VCaP (cell line): Measurements from ENCODE around the gene TIGD7.

Experiments
- H3K27ac ChIP-seq: fragments of 450-650 bp; 2 replicates; pipeline ENCODE4 v1.5.1; 2017
- TF ChIP-seq, protein P1 (sequence below): fragments of 450-650 bp; conservative IDR thresholded peaks from 2 replicates; pipeline ENCODE4 v1.5.1; 2017; ENCODE audit warnings: mild to moderate bottlenecking, moderate library complexity

The TIGD7 gene, protein sequence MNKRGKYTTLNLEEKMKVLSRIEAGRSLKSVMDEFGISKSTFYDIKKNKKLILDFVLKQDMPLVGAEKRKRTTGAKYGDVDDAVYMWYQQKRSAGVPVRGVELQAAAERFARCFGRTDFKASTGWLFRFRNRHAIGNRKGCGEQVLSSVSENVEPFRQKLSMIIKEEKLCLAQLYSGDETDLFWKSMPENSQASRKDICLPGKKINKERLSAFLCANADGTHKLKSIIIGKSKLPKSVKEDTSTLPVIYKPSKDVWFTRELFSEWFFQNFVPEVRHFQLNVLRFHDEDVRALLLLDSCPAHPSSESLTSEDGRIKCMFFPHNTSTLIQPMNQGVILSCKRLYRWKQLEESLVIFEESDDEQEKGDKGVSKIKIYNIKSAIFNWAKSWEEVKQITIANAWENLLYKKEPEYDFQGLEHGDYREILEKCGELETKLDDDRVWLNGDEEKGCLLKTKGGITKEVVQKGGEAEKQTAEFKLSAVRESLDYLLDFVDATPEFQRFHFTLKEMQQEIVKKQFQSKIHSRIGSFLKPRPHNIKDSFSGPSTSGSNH

DNA sequence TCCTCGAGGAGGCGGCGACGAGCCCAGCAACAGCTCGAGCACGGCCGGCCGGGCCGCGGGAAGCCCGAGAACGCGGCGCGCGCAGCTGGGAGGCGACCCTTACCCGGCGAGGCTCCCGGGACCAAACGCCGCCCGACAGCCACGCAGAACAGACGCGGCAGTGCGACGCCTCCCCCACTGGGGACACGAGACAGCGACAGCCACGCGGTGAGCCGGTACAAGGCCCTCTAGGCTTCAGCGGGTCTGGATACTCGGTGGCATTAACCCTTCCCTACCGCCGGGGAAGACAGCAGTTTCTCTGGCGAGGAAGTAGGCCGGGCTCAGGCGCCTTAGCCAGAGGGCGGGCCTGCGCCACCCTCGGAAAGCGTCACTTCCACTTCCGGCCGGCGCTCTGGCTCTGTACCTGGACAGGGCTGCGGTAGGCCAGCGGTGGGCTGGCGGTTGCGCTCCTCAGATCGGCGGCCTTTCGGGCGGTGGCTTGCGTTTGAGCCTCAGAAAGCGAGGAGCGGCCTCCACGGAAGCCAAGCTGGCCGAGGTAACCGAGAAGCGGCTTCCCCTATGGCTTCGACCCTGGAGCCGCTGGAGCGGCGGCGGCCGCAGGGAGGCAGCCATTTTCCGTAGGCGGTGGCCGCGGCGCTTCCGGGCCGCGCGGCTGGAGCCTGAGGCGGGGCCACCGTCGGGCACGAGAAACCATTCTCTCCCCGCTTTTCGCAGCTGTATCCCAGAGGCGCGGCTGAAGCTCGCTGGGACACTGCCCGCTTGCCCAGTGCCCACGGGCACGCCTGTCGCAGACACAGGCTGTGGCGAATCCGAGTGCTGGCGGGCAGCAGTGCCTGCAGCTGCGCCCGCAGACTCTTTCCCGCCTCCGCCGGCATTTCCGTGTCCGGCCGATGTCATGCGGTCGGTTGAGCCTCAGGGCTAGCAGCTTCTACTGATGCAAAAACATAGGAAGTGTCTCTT, at the start of gene TIGD7, which contains the start of gene ZNF75A:
Gene TIGD7 (minus strand): TSS at position 322 of the 960 bp plus-strand sequence. CDS start 4,816 bp downstream, outside the sequence.
Gene ZNF75A (plus strand): TSS at position 389 of the 960 bp plus-strand sequence. CDS start 2,932 bp downstream, outside the sequence.
- peak within 1 kb of the TSS; percentile 87 for H3K27ac ChIP-seq
- TF ChIP-seq, protein P1, sequence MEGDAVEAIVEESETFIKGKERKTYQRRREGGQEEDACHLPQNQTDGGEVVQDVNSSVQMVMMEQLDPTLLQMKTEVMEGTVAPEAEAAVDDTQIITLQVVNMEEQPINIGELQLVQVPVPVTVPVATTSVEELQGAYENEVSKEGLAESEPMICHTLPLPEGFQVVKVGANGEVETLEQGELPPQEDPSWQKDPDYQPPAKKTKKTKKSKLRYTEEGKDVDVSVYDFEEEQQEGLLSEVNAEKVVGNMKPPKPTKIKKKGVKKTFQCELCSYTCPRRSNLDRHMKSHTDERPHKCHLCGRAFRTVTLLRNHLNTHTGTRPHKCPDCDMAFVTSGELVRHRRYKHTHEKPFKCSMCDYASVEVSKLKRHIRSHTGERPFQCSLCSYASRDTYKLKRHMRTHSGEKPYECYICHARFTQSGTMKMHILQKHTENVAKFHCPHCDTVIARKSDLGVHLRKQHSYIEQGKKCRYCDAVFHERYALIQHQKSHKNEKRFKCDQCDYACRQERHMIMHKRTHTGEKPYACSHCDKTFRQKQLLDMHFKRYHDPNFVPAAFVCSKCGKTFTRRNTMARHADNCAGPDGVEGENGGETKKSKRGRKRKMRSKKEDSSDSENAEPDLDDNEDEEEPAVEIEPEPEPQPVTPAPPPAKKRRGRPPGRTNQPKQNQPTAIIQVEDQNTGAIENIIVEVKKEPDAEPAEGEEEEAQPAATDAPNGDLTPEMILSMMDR, result 0 out of 2 replicates have a peak, but pooled peaks have one; percentile 7

DNA sequence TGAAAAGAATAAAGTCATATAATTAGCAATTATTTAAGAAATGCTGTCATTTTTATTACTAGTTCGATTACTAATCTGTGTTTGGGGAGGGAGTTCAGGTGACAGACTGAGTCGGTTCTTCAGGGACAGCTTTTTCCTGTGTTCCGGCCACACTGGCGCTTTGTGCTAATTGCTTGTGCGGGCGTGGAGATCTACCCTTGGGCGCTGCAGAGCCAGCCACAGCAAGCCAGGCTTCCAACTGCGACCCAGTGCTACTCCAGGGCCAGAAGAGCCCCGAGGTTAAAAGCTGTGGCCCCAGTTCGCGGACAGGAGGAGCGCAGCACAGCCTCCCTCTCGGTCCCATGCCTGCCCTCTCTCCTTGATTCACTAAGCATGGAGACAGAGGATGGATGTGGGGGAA, 43.9 kb upstream of the TIGD7 start:
- no peak overlapping the region for H3K27ac ChIP-seq
- TF ChIP-seq, protein P1, result no peak

DNA sequence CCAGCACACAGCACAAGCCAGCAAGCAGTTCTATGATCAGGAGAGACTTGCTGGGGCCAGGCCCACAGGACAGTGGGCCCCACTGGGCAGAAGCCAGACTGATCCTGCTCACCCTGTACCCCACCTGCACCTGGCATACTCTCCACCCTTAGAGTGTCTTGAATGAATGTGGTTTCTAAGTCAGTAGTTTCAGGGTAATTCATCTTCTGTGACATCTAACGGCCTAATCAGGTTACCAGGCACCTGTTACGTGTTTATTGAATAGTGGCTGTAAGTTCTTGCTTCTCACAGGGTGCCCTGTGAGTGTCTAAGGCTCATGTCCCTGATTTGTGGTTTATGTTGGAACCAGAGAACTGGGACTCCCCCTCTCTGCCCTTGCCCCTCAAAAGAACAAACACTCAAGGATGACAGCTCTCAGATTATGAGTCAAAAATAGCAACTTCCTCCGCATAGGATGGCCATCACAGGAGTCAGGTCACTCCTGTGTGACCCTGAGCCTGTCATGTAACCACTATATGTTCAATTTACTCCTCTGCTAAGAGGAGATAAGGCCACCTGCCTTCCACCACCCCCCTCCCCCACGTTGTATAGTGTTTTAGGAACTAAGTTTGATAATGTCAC, 43.4 kb upstream of the TIGD7 start:
- TF ChIP-seq, protein P1, result no peak

DNA sequence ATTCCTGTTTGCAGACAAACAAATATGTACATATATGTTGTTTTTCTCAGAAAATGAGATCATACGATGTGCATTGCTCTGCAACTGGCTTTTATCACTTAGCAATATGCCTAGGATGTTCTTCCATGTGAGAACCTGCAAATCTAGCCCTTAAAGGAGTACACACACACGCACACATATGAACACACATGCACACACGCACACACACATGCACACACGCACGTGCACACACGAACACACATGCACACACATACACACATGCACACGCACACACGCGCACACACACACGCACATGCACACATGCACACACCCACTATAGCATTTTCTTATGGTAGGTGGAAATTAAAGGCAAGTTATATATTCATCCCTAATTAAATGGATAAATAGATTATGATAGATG, 42.4 kb upstream of the TIGD7 start:
- TF ChIP-seq, protein P1, result no peak
- no peak overlapping the region for H3K27ac ChIP-seq

More for the DNA sequence above, 43.4 kb upstream of the TIGD7 start:
- H3K27ac ChIP-seq, result no peak overlapping the region

DNA sequence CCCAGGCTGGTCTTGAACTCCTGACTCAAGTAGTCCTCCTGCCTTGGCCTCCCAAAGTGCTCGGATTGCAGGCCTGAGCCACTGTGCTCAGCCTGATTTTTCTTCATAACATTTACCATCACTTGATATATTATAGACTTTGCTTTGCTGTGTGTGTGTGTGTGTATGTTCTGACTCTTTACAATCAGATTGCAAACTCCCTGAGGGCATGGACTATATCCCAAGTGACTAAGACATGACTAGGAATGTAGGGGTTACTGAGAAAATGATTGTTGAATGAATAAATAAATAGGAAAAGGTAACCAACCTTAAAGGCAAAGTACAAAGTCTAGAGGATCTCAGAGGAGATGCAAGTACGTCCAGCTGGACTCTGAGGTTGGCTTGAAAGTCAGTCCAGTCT, 40.8 kb upstream of the TIGD7 start:
- H3K27ac ChIP-seq, result no peak overlapping the region
- TF ChIP-seq, protein P1, result no peak

DNA sequence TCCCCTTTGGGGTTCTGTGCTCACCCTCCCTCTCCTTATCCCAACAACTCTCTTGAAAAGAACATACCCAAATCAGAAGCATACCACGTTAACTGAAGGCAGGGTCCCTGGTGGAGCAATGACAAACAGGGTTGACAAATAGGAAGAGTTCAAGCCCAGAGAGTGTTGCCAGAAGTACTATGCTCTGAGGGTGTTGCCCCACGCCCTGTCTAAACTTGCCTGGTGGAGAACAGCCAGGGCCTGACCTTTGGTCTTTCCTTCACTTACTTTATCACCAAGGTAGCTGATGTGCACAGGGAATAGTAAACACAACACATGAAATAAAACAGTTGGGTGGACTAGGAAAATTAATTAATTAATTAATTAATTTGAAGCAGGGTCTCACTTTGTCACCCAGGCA, 23.4 kb upstream of the TIGD7 start:
- TF ChIP-seq, protein P1, result no peak
- H3K27ac ChIP-seq, result no peak overlapping the region
